Esophagus (tissue), 2 donors: Measurements from ENCODE around the gene RAMAC. TPM values are rescaled to one million over a fixed set of nuclear protein-coding genes. Genes with fewer than 3 reads are reported as not detected.
"Not testable (repeated sequence)": the region's sequence is repeated elsewhere in the genome, so short reads cannot be mapped to it uniquely, and the experiment has no call there.

Experiments used
- H3K27ac ChIP-seq, 2 donors: one replicate each; pipeline ENCODE4 v1.5.1; 2013; ENCODE audit warnings: low read depth in 2 of 2, mild to moderate bottlenecking in 2 of 2, inconsistent platforms in 1 of 2, low read length in 1 of 2, moderate library complexity in 1 of 2
- H3K27me3 ChIP-seq, 2 donors: one replicate each; pipeline ENCODE4 v1.6.1; 2013; ENCODE audit warnings: low read length in 2 of 2, control low read depth in 1 of 2, mild to moderate bottlenecking in 1 of 2; ENCODE audit not compliant: insufficient read depth in 2 of 2, control insufficient read depth in 1 of 2
- H3K36me3 ChIP-seq, 2 donors: one replicate each; pipeline ENCODE4 v1.6.1; 2013; ENCODE audit warnings: low read length in 1 of 2; ENCODE audit not compliant: control insufficient read depth in 2 of 2, insufficient read depth in 2 of 2
- H3K4me1 ChIP-seq, 2 donors: one replicate each; pipeline ENCODE4 v1.6.1; 2013; ENCODE audit warnings: low read length in 1 of 2; ENCODE audit not compliant: control insufficient read depth in 2 of 2, insufficient read depth in 2 of 2
- H3K4me3 ChIP-seq, 2 donors: one replicate each; pipeline ENCODE4 v1.5.1; 2013; ENCODE audit warnings: low read length in 2 of 2, mild to moderate bottlenecking in 2 of 2, low read depth in 1 of 2, moderate library complexity in 1 of 2
- H3K9me3 ChIP-seq, 2 donors: one replicate each; pipeline ENCODE4 v1.6.1; 2013; ENCODE audit warnings: mild to moderate bottlenecking in 2 of 2, low read depth in 1 of 2, low read length in 1 of 2, moderate library complexity in 1 of 2; ENCODE audit not compliant: control insufficient read depth in 2 of 2, insufficient read depth in 1 of 2
- WGBS, 2 donors: extraction: QIAGEN DNeasy Blood & Tissue Kit; methylation state at CpG; one replicate each; pipeline ENCODE4 v1.1.7; 2013; 5-methylcytosine and 5-hydroxymethylcytosine counted together
- polyA plus RNA-seq, 2 donors: library from polyadenylated mRNA; stranded (reverse); fragments of 200-250 nt; gene quantifications; one replicate each; pipeline ENCODE4 v1.2.3, GENCODE V29; 2013
- donor health status: healthy with polysubstance abuse.
- donor health status: Bipolar disorder and iron deficiency.

Gene RAMAC
- polyA plus RNA-seq, 2 donors, result 26.3 to 28.2 TPM

- no peak overlapping the region for H3K27ac ChIP-seq
- no peak overlapping the region for H3K4me3 ChIP-seq
- H3K4me1 ChIP-seq, result no peaks in the 10 kb centered on the region
- WGBS, 2 donors, result 86 to 87% methylated on average over 2 of the region's 2 CpGs
- no peaks in the 10 kb centered on the region for H3K9me3 ChIP-seq
- H3K36me3 ChIP-seq, result peaks cover 3% of the 10 kb centered on the region in 2 donors
- no peaks in the 10 kb centered on the region for H3K27me3 ChIP-seq
These were observed 32.4 kb downstream of the RAMAC start for GRCh38 chr15:83018436-83018835.

- WGBS, 2 donors, result 94 to 96% methylated on average over 8 of the region's 8 CpGs
- H3K36me3 ChIP-seq, result peaks cover 2 to 3% of the 10 kb centered on the region in 2 donors
- no peaks in the 10 kb centered on the region for H3K4me1 ChIP-seq
- no peak overlapping the region for H3K4me3 ChIP-seq
- no peaks in the 10 kb centered on the region for H3K27me3 ChIP-seq
- no peak overlapping the region for H3K27ac ChIP-seq
- no peaks in the 10 kb centered on the region for H3K9me3 ChIP-seq
These were observed 44.0 kb downstream of the RAMAC start for GRCh38 chr15:83030021-83030420.

GRCh38 chr15:83031234-83031633 is 45.2 kb downstream of the RAMAC start:
- not testable (repeated sequence) for H3K4me1 ChIP-seq, H3K27me3 ChIP-seq, H3K36me3 ChIP-seq, H3K27ac ChIP-seq, H3K4me3 ChIP-seq, H3K9me3 ChIP-seq
- 97 to 98% methylated on average over 6 of the region's 6 CpGs for WGBS, 2 donors

DNA sequence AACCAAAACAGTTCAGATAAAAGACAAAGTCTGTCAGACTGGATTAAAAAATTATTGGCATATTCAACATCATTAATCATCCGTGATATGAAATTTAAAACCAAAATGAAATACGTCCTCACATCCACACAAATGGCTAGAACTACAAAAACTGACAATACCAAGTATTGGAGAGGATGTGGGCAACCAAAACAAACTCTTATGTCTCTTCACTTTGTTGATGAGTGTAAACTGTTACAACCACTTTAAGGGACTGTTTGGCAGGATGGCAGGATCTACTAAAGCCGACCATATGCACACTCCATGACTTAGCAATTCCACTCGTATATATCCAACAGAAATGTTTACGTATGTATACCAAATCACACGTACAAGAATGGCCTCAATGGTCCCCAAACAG is 50.2 kb downstream of the RAMAC start:
- no peaks in the 10 kb centered on the region for H3K4me1 ChIP-seq
- no peak overlapping the region for H3K4me3 ChIP-seq
- H3K27me3 ChIP-seq, result no peaks in the 10 kb centered on the region
- H3K9me3 ChIP-seq, result no peaks in the 10 kb centered on the region
- no peaks in the 10 kb centered on the region for H3K36me3 ChIP-seq
- 90 to 94% methylated on average over 6 of the region's 6 CpGs for WGBS, 2 donors
- no peak overlapping the region for H3K27ac ChIP-seq

- Histone ChIP-seq H3K27me3 (no peaks in the 10 kb centered on the region), H3K27ac (no peak overlapping the region), H3K4me1 (no peaks in the 10 kb centered on the region), H3K9me3 (no peaks in the 10 kb centered on the region), H3K4me3 (no peak overlapping the region), H3K36me3 (no peaks in the 10 kb centered on the region)
- 49 to 64% methylated on average over 1 of the region's 1 CpG for WGBS, 2 donors
These were observed 53.2 kb downstream of the RAMAC start for GRCh38 chr15:83039206-83039605.

Other genes with a start within 250 kb of the RAMAC start
- under 1 TPM; 0.01 to 0.12 TPM for gene FSD2, start 180.1 kb upstream of the RAMAC start, polyA plus RNA-seq
- 1 to 10 TPM; 4.1 to 4.5 TPM for gene WHAMM, start 176.6 kb upstream of the RAMAC start, polyA plus RNA-seq
- gene HOMER2, start 33.5 kb upstream of the RAMAC start, polyA plus RNA-seq, result 10 to 100 TPM; 13.8 to 23.0 TPM
- gene C15orf40, start 25.4 kb downstream of the RAMAC start, polyA plus RNA-seq, result 10 to 100 TPM; 17.0 to 19.5 TPM
- 10 to 100 TPM in 1 of 2 donors, 1 to 10 TPM in 1; 6.8 to 18.1 TPM for gene BTBD1, start 81.0 kb downstream of the RAMAC start, polyA plus RNA-seq
- 1 to 10 TPM in 1 of 2 donors, under 1 TPM in 1; 0.75 to 1.1 TPM for gene TM6SF1, start 121.4 kb downstream of the RAMAC start, polyA plus RNA-seq
- gene HDGFL3, start 221.6 kb downstream of the RAMAC start, polyA plus RNA-seq, result 1 to 10 TPM; 3.4 to 6.3 TPM